Muscle layer of colon (tissue), 2 donors: Measurements from ENCODE around the gene MROH7.
"Not testable (repeated sequence)": the region's sequence is repeated elsewhere in the genome, so short reads cannot be mapped to it uniquely, and the experiment has no call there.

Source experiments
- H3K27ac ChIP-seq: one replicate; pipeline ENCODE4 v1.7.0; 2013; ENCODE audit warnings: low read depth, mild to moderate bottlenecking, low read length, moderate library complexity
- H3K27me3 ChIP-seq, 2 donors: one replicate each; pipeline ENCODE4 v1.7.0; 2013; ENCODE audit warnings: low read length in 2 of 2, mild to moderate bottlenecking in 2 of 2; ENCODE audit not compliant: insufficient read depth in 2 of 2, control insufficient read depth in 1 of 2
- H3K36me3 ChIP-seq: one replicate; pipeline ENCODE4 v1.7.0; 2013; ENCODE audit warnings: mild to moderate bottlenecking, low read length; ENCODE audit not compliant: insufficient read depth
- H3K4me1 ChIP-seq: one replicate; pipeline ENCODE4 v1.7.0; 2013; ENCODE audit warnings: mild to moderate bottlenecking, low read length; ENCODE audit not compliant: insufficient read depth
- H3K4me3 ChIP-seq, 2 donors: one replicate each; pipeline ENCODE4 v1.7.0; 2013; ENCODE audit warnings: low read length in 2 of 2, low read depth in 1 of 2, mild to moderate bottlenecking in 1 of 2, moderate library complexity in 1 of 2
- H3K9ac ChIP-seq: one replicate; pipeline ENCODE4 v1.7.0; 2013; ENCODE audit warnings: low read length
- H3K9me3 ChIP-seq: one replicate; pipeline ENCODE4 v1.7.0; 2013; ENCODE audit warnings: mild to moderate bottlenecking, low read length
- donor health status: abdominal sarcoma.
- donor health status: Adenocarcinoma of cecum.

MROH7 gene

GRCh38 chr1:54611621-54612020 lies 30.0 kb upstream of the MROH7 start:
- Histone ChIP-seq H3K4me3 (no peak overlapping the region), H3K27me3 (no peaks in the 10 kb centered on the region), H3K36me3 (peaks cover 11% of the 10 kb centered on the region), H3K4me1 (no peaks in the 10 kb centered on the region), H3K9ac (no peak overlapping the region), H3K27ac (no peak overlapping the region), H3K9me3 (no peaks in the 10 kb centered on the region)

- Histone ChIP-seq H3K27me3 (no peaks in the 10 kb centered on the region), H3K9me3 (no peaks in the 10 kb centered on the region), H3K4me3 (no peak overlapping the region), H3K9ac (no peak overlapping the region), H3K36me3 (no peaks in the 10 kb centered on the region), H3K4me1 (no peaks in the 10 kb centered on the region), H3K27ac (no peak overlapping the region)
Observed at GRCh38 chr1:54614024-54614423, 27.6 kb upstream of the MROH7 start.

- H3K9me3 ChIP-seq: no peaks in the 10 kb centered on the region
- no peaks in the 10 kb centered on the region for H3K36me3 ChIP-seq
- no peaks in the 10 kb centered on the region for H3K4me1 ChIP-seq
- no peak overlapping the region for H3K4me3 ChIP-seq
- H3K27ac ChIP-seq: no peak overlapping the region
- H3K27me3 ChIP-seq: no peaks in the 10 kb centered on the region
- H3K9ac ChIP-seq: no peak overlapping the region
Observed at GRCh38 chr1:54614563-54614962, 27.0 kb upstream of the MROH7 start.

- H3K36me3 ChIP-seq: no peaks in the 10 kb centered on the region
- H3K9ac ChIP-seq: no peak overlapping the region
- H3K27me3 ChIP-seq: no peaks in the 10 kb centered on the region
- H3K9me3 ChIP-seq: no peaks in the 10 kb centered on the region
- H3K4me3 ChIP-seq: no peak overlapping the region
- no peak overlapping the region for H3K27ac ChIP-seq
- no peaks in the 10 kb centered on the region for H3K4me1 ChIP-seq
Observed at GRCh38 chr1:54615531-54616279, 25.9 kb upstream of the MROH7 start.

- no peak overlapping the region for H3K4me3 ChIP-seq
- no peak overlapping the region for H3K27ac ChIP-seq
- no peaks in the 10 kb centered on the region for H3K4me1 ChIP-seq
- no peak overlapping the region for H3K9ac ChIP-seq
- no peaks in the 10 kb centered on the region for H3K27me3 ChIP-seq
- no peaks in the 10 kb centered on the region for H3K36me3 ChIP-seq
- H3K9me3 ChIP-seq: no peaks in the 10 kb centered on the region
Observed at GRCh38 chr1:54619749-54620148, 21.8 kb upstream of the MROH7 start.

GRCh38 chr1:54623216-54624007 lies 18.2 kb upstream of the MROH7 start, which contains the start of gene FAM151A:
FAM151A (minus strand) TSS chr1:54623525; CDS start chr1:54623395, 130 bp downstream.
- H3K4me1 ChIP-seq: no peaks in the 10 kb centered on the region

GRCh38 chr1:54624466-54625464 lies 16.8 kb upstream of the MROH7 start:
- H3K4me1 ChIP-seq: no peaks in the 10 kb centered on the region
- no peaks in the 10 kb centered on the region for H3K9me3 ChIP-seq
- H3K9ac ChIP-seq: no peak overlapping the region
- no peak overlapping the region for H3K4me3 ChIP-seq
- no peak overlapping the region for H3K27ac ChIP-seq
- no peaks in the 10 kb centered on the region for H3K27me3 ChIP-seq
- H3K36me3 ChIP-seq: no peaks in the 10 kb centered on the region

More at GRCh38 chr1:54623216-54624007, 18.2 kb upstream of the MROH7 start, which contains the start of gene FAM151A:
- Histone ChIP-seq H3K9ac (no peak within 1 kb of the TSS), H3K36me3 (no peaks in the 10 kb centered on the region), H3K27me3 (no peaks in the 10 kb centered on the region), H3K27ac (no peak within 1 kb of the TSS), H3K9me3 (no peaks in the 10 kb centered on the region), H3K4me3 (no peak within 1 kb of the TSS)

GRCh38 chr1:54627196-54627595 lies 14.4 kb upstream of the MROH7 start:
- H3K9ac ChIP-seq: no peak overlapping the region
- no peaks in the 10 kb centered on the region for H3K4me1 ChIP-seq
- no peak overlapping the region for H3K4me3 ChIP-seq
- no peaks in the 10 kb centered on the region for H3K27me3 ChIP-seq
- no peaks in the 10 kb centered on the region for H3K9me3 ChIP-seq
- no peaks in the 10 kb centered on the region for H3K36me3 ChIP-seq
- H3K27ac ChIP-seq: no peak overlapping the region

GRCh38 chr1:54635804-54636203 lies 5.8 kb upstream of the MROH7 start:
- H3K9ac ChIP-seq, H3K27me3 ChIP-seq, H3K4me1 ChIP-seq, H3K4me3 ChIP-seq, H3K9me3 ChIP-seq, H3K27ac ChIP-seq, H3K36me3 ChIP-seq: not testable (repeated sequence)

GRCh38 chr1:54636461-54637446 lies 4.8 kb upstream of the MROH7 start:
- H3K36me3 ChIP-seq, H3K27me3 ChIP-seq, H3K4me1 ChIP-seq: not testable (repeated sequence)

More at GRCh38 chr1:54636461-54637446, 4.8 kb upstream of the MROH7 start:
- H3K9me3 ChIP-seq, H3K27ac ChIP-seq, H3K9ac ChIP-seq, H3K4me3 ChIP-seq: not testable (repeated sequence)
